Astrocyte (in vitro differentiated cells and primary cell): ENCODE results near the gene FHOD1. TPM values are rescaled to one million over a fixed set of nuclear protein-coding genes. Genes with fewer than 3 reads are reported as not detected.

ENCODE experiments used
- DNase-seq: peaks from one replicate; pipeline ENCODE4 v3.0.0-alpha.2; 2010; ENCODE audit warnings: low read depth
- FAIRE-seq: peaks from 2 replicates; lab custom pipeline; 2011; peaks lifted over from hg19 to GRCh38; lab: Jason Lieb, UNC
- H2AFZ ChIP-seq: 2 replicates; pipeline ENCODE4 v1.6.0; 2012; ENCODE audit warnings: low read depth, low read length, inconsistent platforms
- H3K27ac ChIP-seq: 2 replicates; pipeline ENCODE4 v1.5.1; 2011; ENCODE audit warnings: low read depth, low read length, inconsistent platforms
- H3K27me3 ChIP-seq: 2 replicates; pipeline ENCODE4 v1.6.0; 2011; ENCODE audit warnings: low read length, inconsistent platforms; ENCODE audit not compliant: insufficient read depth
- H3K36me3 ChIP-seq: 2 replicates; pipeline ENCODE4 v1.5.1; 2011; ENCODE audit warnings: low read length, inconsistent platforms; ENCODE audit not compliant: insufficient read depth
- H3K4me1 ChIP-seq: 2 replicates; pipeline ENCODE4 v1.5.1; 2011; ENCODE audit warnings: low read length, inconsistent platforms; ENCODE audit not compliant: insufficient read depth
- H3K4me2 ChIP-seq: 2 replicates; pipeline ENCODE4 v1.6.0; 2012; ENCODE audit warnings: low read length, inconsistent platforms
- H3K4me3 ChIP-seq: 2 replicates; pipeline ENCODE4 v1.5.1; 2011; ENCODE audit warnings: low read depth, mild to moderate bottlenecking, low read length, inconsistent platforms; ENCODE audit not compliant: insufficient read depth
- H3K79me2 ChIP-seq: 2 replicates; pipeline ENCODE4 v1.6.0; 2012; ENCODE audit warnings: mild to moderate bottlenecking, low read length, inconsistent platforms; ENCODE audit not compliant: insufficient read depth
- H3K9ac ChIP-seq: 2 replicates; pipeline ENCODE4 v1.6.0; 2012; ENCODE audit warnings: mild to moderate bottlenecking, low read length, inconsistent platforms
- H3K9me3 ChIP-seq: 2 replicates; pipeline ENCODE4 v1.5.1; 2012; ENCODE audit warnings: low read depth, mild to moderate bottlenecking, low read length, inconsistent platforms; ENCODE audit not compliant: insufficient read depth
- H4K20me1 ChIP-seq: 2 replicates; pipeline ENCODE4 v1.6.0; 2012; ENCODE audit warnings: low read length, inconsistent platforms; ENCODE audit not compliant: insufficient read depth
- H3K27ac Mint-ChIP-seq: one replicate; pipeline ENCODE4 v1.8.0; 2021; ENCODE audit warnings: mild to moderate bottlenecking, mixed read lengths; ENCODE audit not compliant: unreplicated experiment
- H3K27me3 Mint-ChIP-seq: one replicate; pipeline ENCODE4 v1.8.0; 2021; ENCODE audit warnings: low read depth, mixed read lengths; ENCODE audit not compliant: unreplicated experiment
- H3K36me3 Mint-ChIP-seq: one replicate; pipeline ENCODE4 v1.8.0; 2021; ENCODE audit warnings: low read depth, mixed read lengths; ENCODE audit not compliant: unreplicated experiment
- H3K4me1 Mint-ChIP-seq: one replicate; pipeline ENCODE4 v1.8.0; 2021; ENCODE audit warnings: low read depth, mixed read lengths; ENCODE audit not compliant: unreplicated experiment
- H3K4me3 Mint-ChIP-seq: one replicate; pipeline ENCODE4 v1.8.0; 2021; ENCODE audit warnings: mild to moderate bottlenecking, moderate library complexity, mixed read lengths; ENCODE audit not compliant: unreplicated experiment
- H3K9me3 Mint-ChIP-seq: one replicate; pipeline ENCODE4 v1.8.0; 2021; ENCODE audit warnings: mild to moderate bottlenecking, mixed read lengths; ENCODE audit not compliant: unreplicated experiment
- CTCF ChIP-seq: IDR thresholded peaks from 2 replicates; pipeline ENCODE4 v1.5.1; 2011; ENCODE audit warnings: low read depth, mild to moderate bottlenecking, inconsistent platforms, low read length, moderate library complexity; ENCODE audit not compliant: insufficient read depth
- EZH2 ChIP-seq: IDR thresholded peaks from 2 replicates; pipeline ENCODE4 v1.6.1; 2012; ENCODE audit warnings: mild to moderate bottlenecking, low read length, inconsistent platforms; ENCODE audit not compliant: insufficient read depth
- total RNA-seq: library from RNA; stranded (reverse); gene quantifications from 2 replicates; pipeline ENCODE4 v1.2.1, GENCODE V29; 2021

FHOD1 gene
- total RNA-seq, 1 donor from 2014 or later: 38.1 TPM

DNA sequence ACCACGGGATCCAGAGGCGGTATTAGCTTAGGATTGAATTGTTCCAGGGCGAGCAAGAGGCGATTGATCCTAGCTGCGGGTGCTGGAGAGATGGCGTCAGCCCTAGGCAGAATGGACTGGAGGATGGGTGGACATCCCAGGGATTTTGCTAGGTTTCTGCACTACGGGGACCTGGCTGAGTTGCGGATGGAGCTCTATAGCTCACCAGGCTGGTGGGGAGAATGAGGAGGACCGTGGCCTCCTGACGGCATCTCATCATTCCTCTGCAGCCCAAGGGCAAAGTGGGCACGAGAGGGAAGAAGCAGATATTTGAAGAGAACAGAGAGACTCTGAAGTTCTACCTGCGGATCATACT, 19.7 kb downstream of the FHOD1 start:
- Histone ChIP-seq H3K79me2 (peaks cover 50% of the 10 kb centered on the region), H3K36me3 (peaks cover 35% of the 10 kb centered on the region), H3K27me3 (no peaks in the 10 kb centered on the region), H3K9ac (peak overlapping the region; percentile 96), H3K4me1 (peaks cover 20% of the 10 kb centered on the region), H2AFZ (peak overlapping the region; percentile 63), H3K4me3 (peak overlapping the region; percentile 92), H3K27ac (peak overlapping the region; percentile 80), H4K20me1 (peaks cover 31% of the 10 kb centered on the region), H3K9me3 (no peaks in the 10 kb centered on the region), H3K4me2 (peak overlapping the region; percentile 94)
- TF ChIP-seq CTCF: no peak
- no peak for TF ChIP-seq EZH2
- Mint-ChIP-seq H3K9me3 (no peaks in the 10 kb centered on the region), H3K4me1 (peaks cover 3% of the 10 kb centered on the region), H3K4me3 (peak overlapping the region; percentile 99), H3K27ac (peak overlapping the region; percentile 98), H3K36me3 (peaks cover 9% of the 10 kb centered on the region), H3K27me3 (no peaks in the 10 kb centered on the region)
- no peak for FAIRE-seq
- DNase-seq: no peak

GRCh38 chr16:67226804-67227566, 20.3 kb downstream of the FHOD1 start, which contains the start of gene TMEM208:
TMEM208 (plus strand) TSS chr16:67227130; CDS start chr16:67227219, 89 bp downstream.
- TF ChIP-seq EZH2: no peak
- TF ChIP-seq CTCF: peak; percentile 6
- peaks cover 50% of the 10 kb centered on the region for H3K79me2 ChIP-seq
- Mint-ChIP-seq H3K4me3 (peak within 1 kb of the TSS; percentile 99), H3K9me3 (no peaks in the 10 kb centered on the region), H3K27ac (peak within 1 kb of the TSS; percentile 98), H3K36me3 (peaks cover 9% of the 10 kb centered on the region), H3K4me1 (peaks cover 3% of the 10 kb centered on the region), H3K27me3 (no peaks in the 10 kb centered on the region)
- H3K36me3 ChIP-seq: peaks cover 35% of the 10 kb centered on the region
- DNase-seq (peak; percentile 95), FAIRE-seq (peak; percentile 77)
- peak within 1 kb of the TSS; percentile 80 for H3K27ac ChIP-seq
- peaks cover 20% of the 10 kb centered on the region for H3K4me1 ChIP-seq
- H3K4me2 ChIP-seq: peak within 1 kb of the TSS; percentile 94
- no peaks in the 10 kb centered on the region for H3K27me3 ChIP-seq
- peak within 1 kb of the TSS; percentile 94 for H2AFZ ChIP-seq
- H4K20me1 ChIP-seq: peaks cover 31% of the 10 kb centered on the region
- H3K4me3 ChIP-seq: peak within 1 kb of the TSS; percentile 92
- no peaks in the 10 kb centered on the region for H3K9me3 ChIP-seq
- peak within 1 kb of the TSS; percentile 96 for H3K9ac ChIP-seq
